GM12878 (cell line): ENCODE data around the gene HDAC2. TPM values are rescaled to one million over a fixed set of nuclear protein-coding genes. Genes with fewer than 3 reads are reported as not detected.

Experiments used
- ATAC-seq: fragments of 200-7000 bp; cut with Tn5 transposase; 3 replicates; pipeline ENCODE4 v1.9.1; 2020; ENCODE audit warnings: mild to moderate bottlenecking, moderate library complexity
- BruUV-seq: library from RNA; stranded (reverse); fragments of 400-500 nt; replicated peaks from 2 replicates; lab custom pipeline; 2021; lab: Mats Ljungman, UMichigan
- CTCF ChIA-PET: fragments of 300-600 bp; sonication (Branson Sonifier 250); formaldehyde crosslinking; extraction: SDS; loops from one replicate; lab custom pipeline; 2021; ENCODE audit warnings: inconsistent platforms; lab: Yijun Ruan, JAX
- POLR2A ChIA-PET: fragments of 350-600 bp; formaldehyde crosslinking; extraction: SDS; loops from one replicate; lab custom pipeline; 2021; ENCODE audit warnings: inconsistent platforms; lab: Charles Lee
- RAD21 ChIA-PET: fragments of 300-600 bp; sonication (Branson Sonifier 250); formaldehyde crosslinking; loops from one replicate; lab custom pipeline; 2023; ENCODE audit warnings: antibody characterized with exemption; ENCODE audit not compliant: unreplicated experiment; lab: Charles Lee
- SMC1A ChIA-PET: fragments of 300-600 bp; sonication (Branson Sonifier 250); formaldehyde crosslinking; loops from one replicate; lab custom pipeline; 2023; ENCODE audit not compliant: unreplicated experiment, uncharacterized antibody; lab: Charles Lee
- DNase-seq: peaks from one replicate; pipeline ENCODE4 v3.0.0-alpha.2; 2011; ENCODE audit warnings: low read depth, low spot score
- FAIRE-seq: peaks from 3 replicates; lab custom pipeline; 2011; peaks lifted over from hg19 to GRCh38; lab: Jason Lieb, UNC
- H2AFZ ChIP-seq: 2 replicates; pipeline ENCODE4 v1.6.0; 2011; ENCODE audit warnings: low read depth, low read length, control low read depth; ENCODE audit not compliant: control insufficient read depth
- H3K27ac ChIP-seq: 2 replicates; pipeline ENCODE4 v1.5.1; 2011; ENCODE audit warnings: control low read depth; ENCODE audit not compliant: control insufficient read depth, insufficient read depth
- H3K27me3 ChIP-seq, 2 experiments: replicated peaks in 1 of 2; 2 replicates each; pipeline versions ENCODE4 v1.6.0 to v1.6.1; 2011; ENCODE audit warnings: low read length in 1 of 2; ENCODE audit not compliant: control insufficient read depth in 2 of 2, insufficient read depth in 2 of 2
- H3K36me3 ChIP-seq, 2 experiments: 2 replicates each; pipeline ENCODE4 v1.5.1; 2011; ENCODE audit warnings: low read length in 1 of 2; ENCODE audit not compliant: control insufficient read depth in 2 of 2, insufficient read depth in 2 of 2
- H3K4me1 ChIP-seq: 2 replicates; pipeline ENCODE4 v1.6.1; 2011; ENCODE audit warnings: mild to moderate bottlenecking, low read length, moderate library complexity, mixed read lengths; ENCODE audit not compliant: control insufficient read depth, insufficient read depth
- H3K4me2 ChIP-seq: 2 replicates; pipeline ENCODE4 v1.6.0; 2011; ENCODE audit warnings: control low read depth; ENCODE audit not compliant: control insufficient read depth, insufficient read depth
- H3K4me3 ChIP-seq: fragments of 200-600 bp; sonication (generic); 2 replicates; pipeline ENCODE4 v1.5.1; 2016
- H3K79me2 ChIP-seq: 2 replicates; pipeline ENCODE4 v1.6.0; 2011; ENCODE audit warnings: low read length; ENCODE audit not compliant: control insufficient read depth, insufficient read depth
- H3K9ac ChIP-seq: 2 replicates; pipeline ENCODE4 v1.8.0; 2011; ENCODE audit warnings: low read length, control low read depth, mixed read lengths; ENCODE audit not compliant: control insufficient read depth, insufficient read depth
- H3K9me3 ChIP-seq: replicated peaks from 3 replicates; pipeline ENCODE4 v1.5.1; 2011; ENCODE audit warnings: mild to moderate bottlenecking, low read length; ENCODE audit not compliant: control insufficient read depth, insufficient read depth
- H4K20me1 ChIP-seq: 2 replicates; pipeline ENCODE4 v1.6.0; 2011; ENCODE audit not compliant: control insufficient read depth, insufficient read depth
- ATF2 ChIP-seq: IDR thresholded peaks from 2 replicates; pipeline ENCODE4 v1.6.1; 2012; ENCODE audit warnings: low read length, inconsistent platforms
- BCLAF1 ChIP-seq: fragments of 450-650 bp; IDR thresholded peaks from 2 replicates; pipeline ENCODE4 v1.6.1; 2017; ENCODE audit warnings: antibody characterized with exemption, mild to moderate bottlenecking, moderate library complexity
- CHD4 ChIP-seq: fragments of 200-600 bp; sonication (generic); IDR thresholded peaks from 2 replicates; pipeline ENCODE4 v1.6.1; 2016; ENCODE audit warnings: mild to moderate bottlenecking
- NRF1 ChIP-seq: conservative IDR thresholded peaks from 2 replicates; pipeline ENCODE4 v1.6.1; 2011; ENCODE audit warnings: mild to moderate bottlenecking, low read depth, low read length, improper control_type of control experiment
- REST ChIP-seq: IDR thresholded peaks from 2 replicates; pipeline ENCODE4 v1.6.1; 2012; ENCODE audit warnings: mild to moderate bottlenecking, low read depth, low read length
- SP1 ChIP-seq: IDR thresholded peaks from one replicate; pipeline ENCODE4 v1.6.1; 2011; ENCODE audit warnings: low read depth, low read length
- USF1 ChIP-seq: IDR thresholded peaks from 2 replicates; pipeline ENCODE4 v1.6.1; 2011; ENCODE audit warnings: borderline replicate concordance, low read depth, mild to moderate bottlenecking, moderate library complexity, mixed read lengths, low read length; ENCODE audit not compliant: insufficient read depth; ENCODE audit errors: extremely low read length
- WRNIP1 ChIP-seq: IDR thresholded peaks from 2 replicates; pipeline ENCODE4 v1.6.1; 2011; ENCODE audit warnings: low read depth, low read length, improper control_type of control experiment, borderline replicate concordance
- WGBS: methylation state at CpG from one replicate; pipeline ENCODE4 v1.1.6; 2016; ENCODE audit warnings: low lambda C conversion rate; ENCODE audit not compliant: insufficient replicate concordance, insufficient coverage; ENCODE audit errors: missing lambda C conversion rate; 5-methylcytosine and 5-hydroxymethylcytosine counted together
- in situ Hi-C: fragments of 300-500 bp; cut with MboI; formaldehyde crosslinking; loops from 9 replicates; pipeline ENCODE4 v1.14.3; 2018; ENCODE audit warnings: mixed read lengths
- intact Hi-C: fragments of 100-400 bp; cut with micrococcal nuclease; formaldehyde crosslinking; loops from one replicate; pipeline ENCODE4 v1.14.2; 2022; ENCODE audit not compliant: unreplicated experiment
- polyA plus RNA-seq, 11 experiments: library from polyadenylated mRNA; depleted of rRNA in 4 of 11; unstranded in 6 of 11; stranded (reverse) in 5 of 11; fragments of >200 nt; fragmentation: Nextera tagmentation in 4 of 11; fragmentation: Illumina TruSeq in 1 of 11; extraction: Ambion mirVana in 4 of 11; extraction: Trizol in 1 of 11; gene quantifications; 1 replicate in 1 of 11; 2 replicates in 10 of 11; pipeline versions ENCODE4 v1.2.1 to v1.2.3, GENCODE V29; 2011 to 2016; ENCODE audit warnings: inconsistent platforms in 2 of 11, missing spikeins in 2 of 11, low read depth in 1 of 11
- total RNA-seq, 4 experiments: library from RNA; depleted of rRNA in 3 of 4; stranded (reverse); fragments of >200 nt in 3 of 4; fragmentation: Illumina TruSeq in 1 of 4; extraction: Trizol in 1 of 4; gene quantifications; 2 replicates each; pipeline versions ENCODE4 v1.2.1 to v1.2.3, GENCODE V29; 2013 to 2021

The HDAC2 gene
- total and polyA plus RNA-seq, 10 of the 15 experiments (the other 5 are each of a cell fraction or from before 2014, with no cell fraction given): 40.4 to 210 (median 114) TPM

GRCh38 chr6:114000069-114000468, 29.1 kb upstream of the HDAC2 start (continued):
- no peak for TF ChIP-seq REST
- no peak for TF ChIP-seq BCLAF1
- TF ChIP-seq ATF2: no peak
- TF ChIP-seq CHD4: no peak

- intact Hi-C loops: no loop called here
- CTCF ChIA-PET: no interaction called here
- POLR2A ChIA-PET: no interaction called here
- TF ChIP-seq USF1 (no peak), SP1 (no peak), NRF1 (no peak), WRNIP1 (no peak)
- H3K9me3 ChIP-seq: no peaks in the 10 kb centered on the region
- FAIRE-seq (no peak), DNase-seq (no peak), ATAC-seq (no peak)
- SMC1A ChIA-PET: no interaction called here
- no peak overlapping the region for H3K9ac ChIP-seq
- H3K4me2 ChIP-seq: no peak overlapping the region
- H3K36me3 ChIP-seq: no peaks in the 10 kb centered on the region
- BruUV-seq: no TSS peak
- 19% methylated on average over 2 of the region's 2 CpGs for WGBS
- in situ Hi-C loops: no loop called here
- H3K27ac ChIP-seq: no peak overlapping the region
- H3K27me3 ChIP-seq: no peaks in the 10 kb centered on the region; a peak in 2 of 4 replicates
- H3K79me2 ChIP-seq: no peaks in the 10 kb centered on the region
- no peaks in the 10 kb centered on the region for H3K4me1 ChIP-seq
- H3K4me3 ChIP-seq: no peak overlapping the region
- RAD21 ChIA-PET: interaction anchor here (0.6 kb wide), 1 partner anchor 1628 kb away, joined by 3 read pairs; no protein-coding TSS in a partner anchor
- H2AFZ ChIP-seq: no peak overlapping the region
- no peaks in the 10 kb centered on the region for H4K20me1 ChIP-seq
Measured at GRCh38 chr6:113999284-113999683, 28.3 kb upstream of the HDAC2 start.
